NT2/D1 (cell line): ENCODE data around the gene IDH3G.

ENCODE experiments used
- YY1 ChIP-seq: IDR thresholded peaks from 2 replicates; pipeline ENCODE4 v1.6.1; 2011; ENCODE audit not compliant: insufficient read length, insufficient read depth
- ZNF274 ChIP-seq: IDR thresholded peaks from 2 replicates; pipeline ENCODE4 v1.6.1; 2011; ENCODE audit warnings: mild to moderate bottlenecking, low read depth, low read length

DNA sequence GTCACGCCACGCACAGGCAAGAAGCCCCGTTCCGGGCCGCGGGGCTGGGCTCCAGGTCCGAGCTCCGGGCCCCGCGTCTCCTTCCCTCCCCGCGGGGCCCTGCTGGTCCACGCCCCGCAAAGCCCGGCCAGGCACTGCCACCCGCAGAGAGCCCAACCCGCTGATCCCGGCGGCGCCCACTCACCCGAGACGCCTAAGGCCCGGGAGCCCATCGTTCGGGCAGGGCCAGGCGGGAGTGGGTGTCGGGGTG is 35.3 kb upstream of the IDH3G start:
- TF ChIP-seq ZNF274: no peak
- TF ChIP-seq YY1: no peak
